ENCODE measurements around the gene ZBTB32.
A peak's percentile ranks its signal among the peaks of the same experiment; 100 is the strongest.

The ZBTB32 gene

DNA sequence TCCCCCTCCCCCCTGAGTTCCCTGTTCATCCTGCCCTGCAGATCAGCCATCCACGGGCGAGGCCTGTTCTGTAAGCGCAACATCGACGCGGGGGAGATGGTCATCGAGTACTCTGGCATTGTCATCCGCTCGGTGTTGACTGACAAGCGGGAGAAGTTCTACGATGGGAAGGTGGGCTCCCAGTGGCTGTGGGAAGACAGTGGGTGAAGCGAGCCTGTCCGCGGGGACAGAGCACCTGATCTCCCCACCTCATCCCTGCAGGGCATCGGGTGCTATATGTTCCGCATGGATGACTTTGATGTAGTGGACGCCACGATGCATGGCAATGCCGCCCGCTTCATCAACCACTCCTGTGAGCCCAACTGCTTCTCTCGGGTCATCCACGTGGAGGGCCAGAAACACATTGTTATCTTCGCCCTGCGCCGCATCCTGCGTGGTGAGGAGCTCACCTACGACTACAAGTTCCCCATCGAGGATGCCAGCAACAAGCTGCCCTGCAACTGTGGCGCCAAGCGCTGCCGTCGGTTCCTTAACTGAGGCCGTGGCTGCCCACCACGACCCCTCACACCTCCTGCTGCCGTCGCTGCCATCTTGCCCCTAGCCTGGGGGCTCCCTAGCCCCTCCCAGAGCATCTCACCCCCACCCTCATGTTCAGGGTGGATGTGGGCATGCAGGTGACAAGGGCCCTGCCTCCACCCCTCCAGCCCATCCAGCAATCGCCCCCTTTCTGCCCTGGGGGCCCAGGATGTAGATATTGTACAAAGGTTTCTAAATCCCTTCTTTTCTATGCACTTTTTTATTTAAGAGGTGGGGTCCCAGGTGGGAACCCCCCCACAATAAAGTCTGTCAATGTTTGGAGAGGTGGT lies 33.9 kb downstream of the ZBTB32 start:
- Histone ChIP-seq H3K36me3 (ENCODE audit: control insufficient read depth, insufficient read depth, low read length) (peaks cover 32% of the 10 kb centered on the region), H3K27me3 (ENCODE audit: control insufficient read depth, insufficient read depth, low read length) (no peaks in the 10 kb centered on the region), H3K9ac (ENCODE audit: low read length) (no peak overlapping the region), H3K4me1 (ENCODE audit: control insufficient read depth, insufficient read depth, low read length) (peaks cover 2% of the 10 kb centered on the region), H3K4me3 (ENCODE audit: low read length) (no peak overlapping the region), H3K27ac (ENCODE audit: low read depth, low read length) (no peak overlapping the region)

DNA sequence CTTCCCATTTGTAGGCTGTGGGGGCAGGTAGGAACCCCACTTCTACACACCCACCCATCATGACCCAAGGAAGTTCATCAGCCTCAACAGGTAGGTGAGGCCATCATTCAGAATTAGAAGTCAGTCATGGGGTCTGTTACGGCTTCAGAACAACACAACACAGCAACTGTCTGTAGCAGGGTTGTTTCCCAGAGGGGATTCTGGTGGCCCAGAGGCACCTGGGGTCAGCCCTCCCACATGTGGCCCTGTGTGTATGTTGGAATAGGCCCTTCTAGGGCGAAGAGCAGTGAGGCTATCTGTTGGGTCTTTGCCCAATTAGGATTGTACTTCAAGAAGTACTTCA lies 34.5 kb downstream of the ZBTB32 start:
- peaks cover 31% of the 10 kb centered on the region for H3K36me3 ChIP-seq (ENCODE audit: control insufficient read depth, insufficient read depth, low read length)
- no peak overlapping the region for H3K27ac ChIP-seq (ENCODE audit: low read depth, low read length)
- H3K4me1 ChIP-seq (ENCODE audit: control insufficient read depth, insufficient read depth, low read length): peaks cover 2% of the 10 kb centered on the region

DNA sequence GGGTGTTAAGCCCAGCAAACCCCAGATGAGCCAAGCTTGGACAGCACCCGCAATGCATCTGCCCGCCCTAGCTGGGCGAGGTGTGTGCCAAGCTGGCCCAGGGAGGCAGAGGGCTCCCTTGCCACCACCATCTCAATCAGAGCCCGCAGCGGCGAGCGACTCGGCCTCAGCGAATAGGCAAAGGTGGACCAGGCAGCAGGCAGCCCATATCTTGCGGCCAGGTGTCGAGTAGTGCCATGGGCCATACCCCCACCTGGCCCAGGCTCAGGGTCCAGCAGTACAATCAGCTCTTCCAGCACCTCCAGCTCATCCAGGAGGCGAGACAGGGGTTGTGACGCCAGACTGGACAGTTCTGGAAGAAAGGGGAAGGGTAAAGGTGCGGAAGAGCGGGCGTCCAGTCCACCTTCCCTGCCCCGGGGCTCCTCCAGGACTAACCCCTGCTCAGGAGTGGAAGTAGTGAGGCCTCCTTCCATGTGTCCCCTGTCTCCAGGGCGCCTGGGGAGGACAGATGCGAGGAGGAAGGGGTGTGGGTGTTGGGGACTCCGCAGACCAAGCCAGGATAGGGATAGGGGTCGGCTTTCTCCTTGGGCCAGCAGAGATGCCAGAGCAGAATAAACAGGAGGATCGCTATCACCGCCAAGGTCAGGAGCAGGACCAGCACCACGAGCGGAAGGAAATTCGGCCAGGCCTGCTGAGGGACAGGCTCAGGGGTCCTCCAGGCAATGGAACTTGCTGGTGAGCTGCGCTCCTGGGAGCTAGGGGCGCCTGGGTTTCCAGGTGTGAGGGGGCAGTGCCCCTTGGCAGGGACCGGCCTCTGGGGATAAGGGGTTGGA lies 35.1 kb downstream of the ZBTB32 start:
- H3K4me1 ChIP-seq (ENCODE audit: control insufficient read depth, insufficient read depth, low read length): peaks cover 7% of the 10 kb centered on the region
- H3K27ac ChIP-seq (ENCODE audit: low read depth, low read length): no peak overlapping the region
- no peaks in the 10 kb centered on the region for H3K27me3 ChIP-seq (ENCODE audit: control insufficient read depth, insufficient read depth, low read length)
- H3K4me3 ChIP-seq (ENCODE audit: low read length): peak overlapping the region; percentile 67
- H3K9ac ChIP-seq (ENCODE audit: low read length): no peak overlapping the region
- H3K36me3 ChIP-seq (ENCODE audit: control insufficient read depth, insufficient read depth, low read length): peaks cover 27% of the 10 kb centered on the region

More for the DNA sequence above, 34.5 kb downstream of the ZBTB32 start:
- no peaks in the 10 kb centered on the region for H3K27me3 ChIP-seq (ENCODE audit: control insufficient read depth, insufficient read depth, low read length)
- H3K9ac ChIP-seq (ENCODE audit: low read length): no peak overlapping the region
- H3K4me3 ChIP-seq (ENCODE audit: low read length): no peak overlapping the region

DNA sequence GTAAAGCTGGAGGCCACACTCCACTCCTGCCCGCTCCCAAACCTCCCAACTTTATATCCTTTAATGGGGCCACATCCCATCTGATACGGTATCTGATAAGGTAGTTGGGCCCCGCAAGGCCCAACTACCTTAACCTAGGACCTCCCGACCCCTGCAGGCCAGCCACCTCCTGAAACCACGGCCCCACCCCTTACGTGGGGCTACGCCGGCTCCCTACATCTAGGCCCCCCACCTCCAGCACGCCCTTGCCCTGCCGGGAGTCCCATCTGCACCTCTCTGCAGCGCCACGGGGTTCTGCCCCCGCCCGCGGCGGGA lies 35.7 kb downstream of the ZBTB32 start:
- Histone ChIP-seq H3K9ac (ENCODE audit: low read length) (no peak overlapping the region), H3K36me3 (ENCODE audit: control insufficient read depth, insufficient read depth, low read length) (peaks cover 22% of the 10 kb centered on the region), H3K4me3 (ENCODE audit: low read length) (peak overlapping the region; percentile 67), H3K27ac (ENCODE audit: low read depth, low read length) (peak overlapping the region; percentile 38), H3K27me3 (ENCODE audit: control insufficient read depth, insufficient read depth, low read length) (no peaks in the 10 kb centered on the region), H3K4me1 (ENCODE audit: control insufficient read depth, insufficient read depth, low read length) (peaks cover 8% of the 10 kb centered on the region)

DNA sequence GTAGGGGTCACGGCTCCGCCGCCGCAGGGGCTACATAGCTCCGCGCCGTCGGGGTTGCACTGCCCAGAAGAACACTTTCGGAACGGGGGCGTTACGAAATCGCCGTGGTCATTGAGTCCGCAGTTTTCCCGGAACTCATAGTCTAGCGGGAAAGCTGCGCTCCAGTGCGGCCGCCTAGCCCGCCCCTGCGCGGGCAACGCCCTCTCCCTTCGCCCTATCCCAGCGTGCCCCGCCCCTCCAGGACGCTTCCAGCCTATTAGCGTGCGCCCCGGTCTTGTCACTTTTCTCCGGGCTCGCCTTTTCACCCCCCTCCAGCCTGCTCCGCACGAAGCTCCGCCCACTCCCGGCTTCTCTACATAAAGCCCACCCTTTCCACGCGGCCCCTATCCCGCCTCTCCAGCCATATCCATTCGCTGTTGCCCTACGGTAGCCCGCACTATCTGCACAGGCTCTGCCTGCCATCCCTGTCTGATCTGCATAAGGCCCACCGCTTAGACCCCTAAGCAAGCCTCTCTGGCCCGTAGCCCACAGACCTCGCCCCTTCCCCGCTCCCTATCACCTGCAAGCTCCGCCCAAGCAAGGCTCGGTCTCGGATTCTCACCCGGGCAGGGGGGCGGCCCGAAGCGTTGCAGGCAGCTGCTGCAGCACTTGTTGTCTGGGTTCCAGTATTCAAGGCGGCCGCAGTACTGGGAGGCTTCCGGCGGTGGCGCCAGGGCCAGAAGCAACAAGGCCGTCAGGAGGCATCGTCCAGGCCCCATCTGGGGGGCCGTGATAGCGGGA lies 36.3 kb downstream of the ZBTB32 start:
- H3K4me1 ChIP-seq (ENCODE audit: control insufficient read depth, insufficient read depth, low read length): peaks cover 8% of the 10 kb centered on the region
- H3K9ac ChIP-seq (ENCODE audit: low read length): no peak overlapping the region
- H3K36me3 ChIP-seq (ENCODE audit: control insufficient read depth, insufficient read depth, low read length): peaks cover 19% of the 10 kb centered on the region
- H3K27ac ChIP-seq (ENCODE audit: low read depth, low read length): peak overlapping the region; percentile 59
- peak overlapping the region; percentile 77 for H3K4me3 ChIP-seq (ENCODE audit: low read length)
- no peaks in the 10 kb centered on the region for H3K27me3 ChIP-seq (ENCODE audit: control insufficient read depth, insufficient read depth, low read length)

DNA sequence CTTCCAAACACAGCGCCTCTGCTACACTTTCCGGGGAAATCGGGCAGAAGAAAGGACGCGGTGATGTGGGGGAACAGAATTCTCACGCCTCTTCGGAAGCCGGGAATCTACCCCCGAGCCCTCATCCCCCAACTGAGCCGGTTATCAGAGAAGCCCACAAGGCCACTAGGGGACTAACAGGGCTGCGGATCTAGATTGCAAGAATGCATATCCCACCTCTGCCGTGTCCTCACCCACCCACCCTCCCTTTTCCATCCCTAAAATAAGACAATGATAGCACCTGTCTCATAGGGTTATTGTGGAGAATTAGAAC lies 36.8 kb downstream of the ZBTB32 start:
- peak overlapping the region; percentile 77 for H3K4me3 ChIP-seq (ENCODE audit: low read length)
- peaks cover 11% of the 10 kb centered on the region for H3K4me1 ChIP-seq (ENCODE audit: control insufficient read depth, insufficient read depth, low read length)
- H3K9ac ChIP-seq (ENCODE audit: low read length): no peak overlapping the region

DNA sequence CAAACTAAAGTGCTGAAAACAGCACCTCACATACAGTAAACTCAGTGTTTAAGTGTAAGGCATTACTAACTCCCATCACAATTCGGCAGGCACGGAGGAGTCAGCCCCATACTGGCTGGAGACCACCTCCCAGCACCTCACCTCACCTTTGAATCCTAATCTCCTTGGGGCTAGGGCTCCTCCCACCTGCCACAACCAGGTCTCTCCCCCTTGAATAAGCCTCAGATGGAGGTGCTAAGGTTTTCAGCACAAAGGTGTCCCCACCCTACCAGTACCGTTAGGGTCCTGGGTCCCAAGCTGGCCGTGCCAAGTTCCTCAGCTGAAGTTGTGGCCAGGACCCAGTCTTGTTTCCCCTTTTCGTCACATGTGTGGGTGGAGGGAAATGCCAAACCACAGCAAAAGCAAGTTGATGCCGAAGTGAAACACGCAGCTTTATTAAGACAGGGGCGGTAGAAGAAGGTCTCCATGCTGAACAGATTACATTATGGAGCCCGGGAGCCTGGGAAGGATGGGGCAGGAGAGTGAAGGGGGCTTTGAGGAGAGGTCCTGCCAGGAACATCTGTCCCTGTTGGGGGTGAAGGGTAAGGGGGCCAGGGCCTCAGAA lies 37.9 kb downstream of the ZBTB32 start, which contains the start of gene IGFLR1:
IGFLR1 (minus strand) TSS at position 332 of the 604 bp plus-strand sequence. CDS start 1,272 bp downstream, outside the sequence.
- Histone ChIP-seq H3K27ac (ENCODE audit: low read depth, low read length) (no peak within 1 kb of the TSS), H3K27me3 (ENCODE audit: control insufficient read depth, insufficient read depth, low read length) (no peaks in the 10 kb centered on the region), H3K4me3 (ENCODE audit: low read length) (peak within 1 kb of the TSS; percentile 51), H3K36me3 (ENCODE audit: control insufficient read depth, insufficient read depth, low read length) (peaks cover 17% of the 10 kb centered on the region), H3K4me1 (ENCODE audit: control insufficient read depth, insufficient read depth, low read length) (peaks cover 11% of the 10 kb centered on the region), H3K9ac (ENCODE audit: low read length) (no peak within 1 kb of the TSS)

More for the DNA sequence above, 36.8 kb downstream of the ZBTB32 start:
- Histone ChIP-seq H3K36me3 (ENCODE audit: control insufficient read depth, insufficient read depth, low read length) (peaks cover 19% of the 10 kb centered on the region), H3K27me3 (ENCODE audit: control insufficient read depth, insufficient read depth, low read length) (no peaks in the 10 kb centered on the region), H3K27ac (ENCODE audit: low read depth, low read length) (peak overlapping the region; percentile 59)

DNA sequence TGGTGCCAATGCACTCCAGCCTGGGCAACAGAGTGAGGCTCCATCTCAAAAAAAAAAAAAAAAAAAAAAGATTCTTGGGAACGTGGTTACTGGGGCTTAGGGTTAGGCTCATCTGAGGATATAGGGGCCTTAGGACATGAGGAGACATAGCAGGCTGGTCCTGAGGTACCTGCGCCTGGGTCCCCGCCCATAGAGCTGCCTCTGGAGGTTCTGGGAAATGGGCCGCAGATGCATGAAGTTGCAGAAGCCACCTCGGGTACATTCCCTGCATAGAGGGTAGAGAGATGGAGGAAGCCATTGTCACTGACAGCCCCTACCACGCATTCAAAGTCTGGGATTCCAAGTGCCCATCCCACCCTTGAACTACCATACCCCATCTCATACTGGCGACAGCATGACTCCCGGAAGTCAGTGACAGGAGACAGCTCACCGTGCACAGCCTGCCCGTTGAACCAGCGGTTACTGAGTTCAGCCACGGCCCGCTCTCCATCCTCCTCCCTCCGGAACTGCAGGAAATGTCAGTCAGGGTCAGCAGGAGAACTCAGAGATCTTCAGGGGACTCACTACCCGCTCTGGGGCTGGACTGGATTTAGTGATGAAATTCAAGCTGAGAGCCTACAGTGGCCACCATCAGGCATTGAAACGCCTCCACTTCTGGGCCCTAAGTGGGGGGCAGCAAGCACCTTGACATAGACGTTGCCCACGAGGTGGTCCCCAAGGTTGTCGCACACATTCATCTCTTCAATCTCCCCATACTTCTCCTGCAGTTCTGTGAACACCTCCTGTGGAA lies 39.5 kb downstream of the ZBTB32 start:
- Histone ChIP-seq H3K27ac (ENCODE audit: low read depth, low read length) (peak overlapping the region; percentile 100), H3K4me1 (ENCODE audit: control insufficient read depth, insufficient read depth, low read length) (peaks cover 11% of the 10 kb centered on the region), H3K9ac (ENCODE audit: low read length) (peak overlapping the region; percentile 14)

DNA sequence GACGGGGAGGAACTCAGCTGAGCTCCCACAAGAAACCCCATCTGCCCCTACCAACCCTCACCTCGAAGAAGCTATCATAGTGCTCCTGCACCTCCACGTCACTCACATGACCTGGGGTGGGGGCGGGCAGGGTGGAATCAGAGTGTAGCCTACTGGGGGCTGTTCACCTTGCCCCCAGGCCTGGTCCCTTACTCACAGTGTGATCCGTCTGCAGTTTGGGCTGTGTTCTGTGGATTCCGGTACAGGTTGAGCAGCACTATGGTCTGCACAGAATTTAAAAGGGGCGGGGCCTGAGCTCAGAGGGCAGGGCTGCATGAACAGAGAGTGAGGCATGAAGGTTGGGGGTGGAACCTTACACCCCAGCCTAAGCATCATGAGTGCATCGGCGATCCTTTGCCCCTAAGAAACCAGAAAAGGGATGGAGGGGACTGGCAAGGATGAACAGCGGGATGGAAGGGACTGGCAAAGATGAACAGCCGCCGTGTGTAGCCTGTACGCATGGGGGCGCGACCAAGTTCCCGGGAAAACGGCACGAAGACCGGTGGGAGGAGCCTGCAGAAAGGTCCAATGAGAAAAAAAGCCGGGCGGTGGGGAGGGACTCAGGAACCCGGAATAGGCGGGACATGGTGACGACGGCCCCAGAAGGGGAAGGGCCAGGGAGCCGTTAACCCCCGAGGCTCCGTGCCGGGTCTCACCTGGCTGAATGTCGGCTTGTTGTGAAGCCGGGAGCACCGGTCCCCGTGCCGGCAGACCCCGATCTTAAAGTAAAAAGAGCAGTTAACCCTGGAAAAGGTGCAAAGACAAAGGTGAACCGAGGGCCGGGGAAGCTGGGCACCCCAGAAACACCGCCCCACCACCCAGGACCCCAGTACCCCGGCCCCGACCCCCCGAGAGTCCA lies 40.3 kb downstream of the ZBTB32 start:
- Histone ChIP-seq H3K4me3 (ENCODE audit: low read length) (peak overlapping the region; percentile 86), H3K9ac (ENCODE audit: low read length) (peak overlapping the region; percentile 75), H3K4me1 (ENCODE audit: control insufficient read depth, insufficient read depth, low read length) (peaks cover 15% of the 10 kb centered on the region)

More for the DNA sequence above, 39.5 kb downstream of the ZBTB32 start:
- Histone ChIP-seq H3K36me3 (ENCODE audit: control insufficient read depth, insufficient read depth, low read length) (peaks cover 2% of the 10 kb centered on the region), H3K4me3 (ENCODE audit: low read length) (peak overlapping the region; percentile 86), H3K27me3 (ENCODE audit: control insufficient read depth, insufficient read depth, low read length) (no peaks in the 10 kb centered on the region)

DNA sequence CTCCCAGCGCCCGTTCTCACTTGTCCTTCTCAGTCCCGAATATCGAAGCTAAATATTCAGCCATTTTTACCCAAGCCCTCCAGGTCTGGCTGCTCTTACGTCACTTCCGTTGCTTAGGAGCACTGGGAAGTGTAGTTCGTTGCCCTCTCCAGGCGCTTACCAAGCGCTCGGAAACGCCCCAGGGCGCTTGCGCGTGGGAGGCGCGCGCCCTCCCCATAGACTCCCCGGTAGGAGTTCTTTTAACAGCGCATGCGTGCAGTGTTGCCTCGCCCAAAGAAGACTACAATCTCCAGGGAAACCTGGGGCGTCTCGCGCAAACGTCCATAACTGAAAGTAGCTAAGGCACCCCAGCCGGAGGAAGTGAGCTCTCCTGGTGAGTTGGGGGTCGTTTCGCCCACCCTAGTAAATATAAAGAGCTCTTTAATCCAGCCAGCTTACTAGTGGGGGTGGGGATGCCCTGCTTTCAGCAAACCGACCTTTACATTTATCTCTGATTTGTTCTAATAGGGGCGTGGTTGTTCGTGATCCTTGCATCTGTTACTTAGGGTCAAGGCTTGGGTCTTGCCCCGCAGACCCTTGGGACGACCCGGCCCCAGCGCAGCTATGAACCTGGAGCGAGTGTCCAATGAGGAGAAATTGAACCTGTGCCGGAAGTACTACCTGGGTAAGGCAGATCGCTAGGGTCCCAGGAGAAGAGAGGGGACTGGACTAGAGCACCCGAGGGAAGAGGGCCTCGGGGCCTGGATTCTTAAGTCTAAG lies 41.1 kb downstream of the ZBTB32 start, which contains the start of the genes PSENEN and U2AF1L4:
PSENEN (plus strand) TSS at position 324 of the 759 bp plus-strand sequence; CDS start at position 604, 280 bp downstream.
U2AF1L4 (minus strand) TSS at position 91 of the 759 bp plus-strand sequence; CDS start at position 64, 27 bp downstream.
- H3K27ac ChIP-seq (ENCODE audit: low read depth, low read length): peak within 1 kb of the TSS; percentile 100
- peak within 1 kb of the TSS; percentile 86 for H3K4me3 ChIP-seq (ENCODE audit: low read length)
- H3K4me1 ChIP-seq (ENCODE audit: control insufficient read depth, insufficient read depth, low read length): peaks cover 17% of the 10 kb centered on the region
- H3K27me3 ChIP-seq (ENCODE audit: control insufficient read depth, insufficient read depth, low read length): no peaks in the 10 kb centered on the region
- H3K9ac ChIP-seq (ENCODE audit: low read length): peak within 1 kb of the TSS; percentile 75
- no peaks in the 10 kb centered on the region for H3K36me3 ChIP-seq (ENCODE audit: control insufficient read depth, insufficient read depth, low read length)

More for the DNA sequence above, 40.3 kb downstream of the ZBTB32 start:
- Histone ChIP-seq H3K36me3 (ENCODE audit: control insufficient read depth, insufficient read depth, low read length) (no peaks in the 10 kb centered on the region), H3K27ac (ENCODE audit: low read depth, low read length) (peak overlapping the region; percentile 100), H3K27me3 (ENCODE audit: control insufficient read depth, insufficient read depth, low read length) (no peaks in the 10 kb centered on the region)

Measured in rectal smooth muscle tissue (tissue), 1 donor.